Breast epithelium (tissue), 3 donors: ENCODE results near the gene CCDC81.

Source experiments
- POLR2A ChIP-seq: fragments of 450-650 bp; IDR thresholded peaks from one replicate; pipeline ENCODE4 v1.6.1; 2016; ENCODE audit warnings: antibody characterized with exemption, mild to moderate bottlenecking, moderate library complexity
- POLR2AphosphoS5 ChIP-seq, 3 donors: sonication (generic); formaldehyde crosslinking; IDR thresholded peaks; one replicate each; pipeline ENCODE4 v1.6.1; 2017; ENCODE audit warnings: antibody characterized with exemption in 3 of 3
- TF ChIP-seq, protein P1 (sequence below), 3 donors: fragments of 450-650 bp; IDR thresholded peaks; one replicate each; pipeline ENCODE4 v1.5.1; 2016 to 2017; ENCODE audit warnings: antibody characterized with exemption in 3 of 3, mild to moderate bottlenecking in 3 of 3, moderate library complexity in 3 of 3

DNA sequence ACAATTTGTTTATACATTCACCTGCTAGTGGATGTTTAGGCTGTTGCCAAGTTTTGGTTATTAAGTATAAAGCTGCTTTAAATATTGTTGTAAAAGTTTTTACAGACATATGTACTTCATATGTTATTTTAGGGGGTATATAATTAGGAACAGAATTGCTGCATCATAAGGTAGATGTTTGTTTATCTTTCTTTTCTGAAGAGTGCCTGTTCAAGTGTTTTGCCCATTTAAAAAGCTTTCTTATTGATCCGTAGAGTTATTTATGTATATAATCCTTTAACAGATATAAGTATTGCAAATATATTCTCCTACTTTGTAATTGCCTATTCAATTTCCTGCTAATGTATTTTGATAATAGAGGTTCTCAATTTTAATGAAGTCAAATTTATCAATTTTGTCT lies 11.3 kb upstream of the CCDC81 start:
- TF ChIP-seq, protein P1, sequence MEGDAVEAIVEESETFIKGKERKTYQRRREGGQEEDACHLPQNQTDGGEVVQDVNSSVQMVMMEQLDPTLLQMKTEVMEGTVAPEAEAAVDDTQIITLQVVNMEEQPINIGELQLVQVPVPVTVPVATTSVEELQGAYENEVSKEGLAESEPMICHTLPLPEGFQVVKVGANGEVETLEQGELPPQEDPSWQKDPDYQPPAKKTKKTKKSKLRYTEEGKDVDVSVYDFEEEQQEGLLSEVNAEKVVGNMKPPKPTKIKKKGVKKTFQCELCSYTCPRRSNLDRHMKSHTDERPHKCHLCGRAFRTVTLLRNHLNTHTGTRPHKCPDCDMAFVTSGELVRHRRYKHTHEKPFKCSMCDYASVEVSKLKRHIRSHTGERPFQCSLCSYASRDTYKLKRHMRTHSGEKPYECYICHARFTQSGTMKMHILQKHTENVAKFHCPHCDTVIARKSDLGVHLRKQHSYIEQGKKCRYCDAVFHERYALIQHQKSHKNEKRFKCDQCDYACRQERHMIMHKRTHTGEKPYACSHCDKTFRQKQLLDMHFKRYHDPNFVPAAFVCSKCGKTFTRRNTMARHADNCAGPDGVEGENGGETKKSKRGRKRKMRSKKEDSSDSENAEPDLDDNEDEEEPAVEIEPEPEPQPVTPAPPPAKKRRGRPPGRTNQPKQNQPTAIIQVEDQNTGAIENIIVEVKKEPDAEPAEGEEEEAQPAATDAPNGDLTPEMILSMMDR (IDR thresholded peaks at IDR 0.05): no peak
- TF ChIP-seq POLR2AphosphoS5 (IDR thresholded peaks at IDR 0.05) (no peak), POLR2A (no peak)
